Measurements from ENCODE around the gene ANK2.

DNA sequence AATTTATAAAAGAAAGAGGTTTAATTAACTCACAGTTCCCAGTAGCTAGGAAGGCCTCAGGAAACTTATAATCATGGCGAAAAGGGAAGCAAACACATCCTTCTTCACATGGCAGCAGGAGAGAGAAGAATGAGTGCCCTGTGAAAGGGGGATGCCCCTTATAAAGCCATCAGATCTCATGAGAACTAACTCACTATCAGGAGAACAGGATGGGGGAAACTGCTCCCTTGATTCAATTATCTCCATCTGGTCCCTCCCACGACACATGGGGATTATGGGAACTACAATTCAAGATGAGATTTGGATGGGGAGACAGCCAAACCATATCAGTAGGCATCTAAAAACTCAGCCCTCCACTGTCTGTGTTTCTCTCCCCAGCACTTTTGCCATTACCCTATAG lies 22.4 kb downstream of the ANK2 start:
- TF ChIP-seq, protein P1, sequence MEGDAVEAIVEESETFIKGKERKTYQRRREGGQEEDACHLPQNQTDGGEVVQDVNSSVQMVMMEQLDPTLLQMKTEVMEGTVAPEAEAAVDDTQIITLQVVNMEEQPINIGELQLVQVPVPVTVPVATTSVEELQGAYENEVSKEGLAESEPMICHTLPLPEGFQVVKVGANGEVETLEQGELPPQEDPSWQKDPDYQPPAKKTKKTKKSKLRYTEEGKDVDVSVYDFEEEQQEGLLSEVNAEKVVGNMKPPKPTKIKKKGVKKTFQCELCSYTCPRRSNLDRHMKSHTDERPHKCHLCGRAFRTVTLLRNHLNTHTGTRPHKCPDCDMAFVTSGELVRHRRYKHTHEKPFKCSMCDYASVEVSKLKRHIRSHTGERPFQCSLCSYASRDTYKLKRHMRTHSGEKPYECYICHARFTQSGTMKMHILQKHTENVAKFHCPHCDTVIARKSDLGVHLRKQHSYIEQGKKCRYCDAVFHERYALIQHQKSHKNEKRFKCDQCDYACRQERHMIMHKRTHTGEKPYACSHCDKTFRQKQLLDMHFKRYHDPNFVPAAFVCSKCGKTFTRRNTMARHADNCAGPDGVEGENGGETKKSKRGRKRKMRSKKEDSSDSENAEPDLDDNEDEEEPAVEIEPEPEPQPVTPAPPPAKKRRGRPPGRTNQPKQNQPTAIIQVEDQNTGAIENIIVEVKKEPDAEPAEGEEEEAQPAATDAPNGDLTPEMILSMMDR (conservative IDR thresholded peaks at IDR 0.05; ENCODE audit: low read length) = no peak
- TF ChIP-seq EZH2phosphoT487 (IDR thresholded peaks at IDR 0.05; ENCODE audit: borderline replicate concordance) = no peak

All from Loucy (cell line).